IMR-90 (cell line): ENCODE results near the gene RPL12. TPM values are rescaled to one million over a fixed set of nuclear protein-coding genes. Genes with fewer than 3 reads are reported as not detected.

Experiments
- ATAC-seq: fragments of 200-7000 bp; cut with Tn5 transposase; 2 replicates; pipeline ENCODE4 v1.9.1; 2020; ENCODE audit warnings: low read depth, mild to moderate bottlenecking, moderate library complexity
- BruUV-seq: library from RNA; stranded (reverse); fragments of 400-500 nt; replicated peaks from 2 replicates; lab custom pipeline; 2021; lab: Mats Ljungman, UMichigan
- CTCF ChIA-PET: fragments of 300-600 bp; formaldehyde crosslinking; extraction: SDS; loops from one replicate; lab custom pipeline; 2021; ENCODE audit warnings: antibody characterized with exemption; lab: Yijun Ruan, JAX
- POLR2A ChIA-PET: fragments of 300-600 bp; sonication (Branson Sonifier 250); formaldehyde crosslinking; loops from one replicate; lab custom pipeline; 2022; ENCODE audit warnings: antibody characterized with exemption; ENCODE audit not compliant: unreplicated experiment; lab: Charles Lee
- DNase-seq: peaks from one replicate; pipeline ENCODE4 v3.0.0; 2013
- H2AFZ ChIP-seq: replicated peaks from 2 replicates; pipeline ENCODE3; 2013; ENCODE audit warnings: low read length, mild to moderate bottlenecking; ENCODE audit not compliant: poor library complexity
- H2AK5ac ChIP-seq: 2 replicates; pipeline ENCODE4 v1.6.1; 2013; ENCODE audit warnings: low read depth, low read length, inconsistent platforms
- H2AK9ac ChIP-seq: replicated peaks from 2 replicates; pipeline ENCODE3; 2013; ENCODE audit warnings: mild to moderate bottlenecking, low read depth, low read length, moderate library complexity; ENCODE audit not compliant: poor library complexity
- H2BK120ac ChIP-seq: 2 replicates; pipeline ENCODE4 v1.6.1; 2013; ENCODE audit warnings: low read depth, low read length, inconsistent platforms
- H2BK15ac ChIP-seq: 3 replicates; pipeline ENCODE4 v1.6.1; 2013; ENCODE audit warnings: low read depth, low read length, inconsistent platforms
- H2BK20ac ChIP-seq: 2 replicates; pipeline ENCODE4 v1.6.1; 2013; ENCODE audit warnings: low read depth, mild to moderate bottlenecking, inconsistent platforms, low read length, moderate library complexity
- H2BK5ac ChIP-seq: 2 replicates; pipeline ENCODE4 v1.6.1; 2013; ENCODE audit warnings: mild to moderate bottlenecking, low read depth, low read length, inconsistent platforms; ENCODE audit not compliant: poor library complexity, severe bottlenecking
- H3K14ac ChIP-seq: replicated peaks from 2 replicates; pipeline ENCODE4 v1.6.1; 2013; ENCODE audit warnings: low read depth, low read length, inconsistent platforms
- H3K18ac ChIP-seq: 2 replicates; pipeline ENCODE4 v1.6.1; 2013; ENCODE audit warnings: low read depth, low read length, control low read depth
- H3K23ac ChIP-seq: 2 replicates; pipeline ENCODE4 v1.6.1; 2013; ENCODE audit warnings: low read depth, low read length, inconsistent platforms
- H3K27ac ChIP-seq: 2 replicates; pipeline ENCODE4 v1.5.1; 2013; ENCODE audit warnings: mild to moderate bottlenecking, control low read depth, low read length; ENCODE audit not compliant: insufficient read depth
- H3K27me3 ChIP-seq: 2 replicates; pipeline ENCODE4 v1.6.1; 2013; ENCODE audit warnings: low read length; ENCODE audit not compliant: control insufficient read depth, insufficient read depth
- H3K36me3 ChIP-seq: 2 replicates; pipeline ENCODE4 v1.6.1; 2013; ENCODE audit warnings: low read length, mixed read lengths; ENCODE audit not compliant: control insufficient read depth, insufficient read depth
- H3K4ac ChIP-seq: 2 replicates; pipeline ENCODE4 v1.6.1; 2013; ENCODE audit warnings: low read depth, low read length, inconsistent platforms
- H3K4me1 ChIP-seq: 2 replicates; pipeline ENCODE4 v1.6.1; 2013; ENCODE audit warnings: low read length, mixed read lengths; ENCODE audit not compliant: control insufficient read depth, insufficient read depth
- H3K4me2 ChIP-seq: 2 replicates; pipeline ENCODE4 v1.6.1; 2013; ENCODE audit warnings: low read depth, mild to moderate bottlenecking, control low read depth, low read length, moderate library complexity
- H3K4me3 ChIP-seq: 2 replicates; pipeline ENCODE4 v1.5.1; 2013; ENCODE audit warnings: low read depth, mild to moderate bottlenecking, control low read depth, low read length, moderate library complexity; ENCODE audit not compliant: insufficient read depth
- H3K56ac ChIP-seq: 2 replicates; pipeline ENCODE4 v1.6.1; 2013; ENCODE audit warnings: low read length, inconsistent platforms; ENCODE audit not compliant: insufficient read depth; ENCODE audit errors: extremely low read depth
- H3K79me1 ChIP-seq, 2 experiments: 2 replicates each; pipeline ENCODE4 v1.6.1; 2013; ENCODE audit warnings: low read length in 2 of 2, inconsistent platforms in 1 of 2, low read depth in 1 of 2
- H3K9ac ChIP-seq: 2 replicates; pipeline ENCODE4 v1.6.1; 2013; ENCODE audit warnings: low read depth, low read length, control low read depth
- H3K9me1 ChIP-seq: 2 replicates; pipeline ENCODE4 v1.6.1; 2013; ENCODE audit warnings: low read length, inconsistent platforms; ENCODE audit not compliant: insufficient read depth
- H3K9me3 ChIP-seq: 2 replicates; pipeline ENCODE4 v1.6.1; 2013; ENCODE audit warnings: low read length; ENCODE audit not compliant: control insufficient read depth, insufficient read depth
- H4K20me1 ChIP-seq: 2 replicates; pipeline ENCODE4 v1.6.1; 2013; ENCODE audit warnings: low read length, inconsistent platforms; ENCODE audit not compliant: insufficient read depth
- H4K5ac ChIP-seq: 2 replicates; pipeline ENCODE4 v1.6.1; 2013; ENCODE audit warnings: mild to moderate bottlenecking, low read depth, low read length, control low read depth
- H4K8ac ChIP-seq, 2 experiments: 2 replicates each; pipeline ENCODE4 v1.6.1; 2013; ENCODE audit warnings: low read depth in 2 of 2, low read length in 2 of 2, control low read depth in 1 of 2, inconsistent platforms in 1 of 2
- H4K91ac ChIP-seq: 2 replicates; pipeline ENCODE4 v1.6.1; 2013; ENCODE audit warnings: low read depth, low read length, inconsistent platforms; ENCODE audit not compliant: insufficient read depth
- BHLHE40 ChIP-seq: fragments of 150-350 bp; IDR thresholded peaks from 2 replicates; pipeline ENCODE4 v1.6.1; 2016; ENCODE audit warnings: mild to moderate bottlenecking, low read depth, low read length
- MAFK ChIP-seq: IDR thresholded peaks from 2 replicates; pipeline ENCODE4 v1.6.1; 2012; ENCODE audit warnings: low read depth, low read length, improper control_type of control experiment
- NFE2L2 ChIP-seq: fragments of 150-350 bp; IDR thresholded peaks from 2 replicates; pipeline ENCODE4 v1.6.1; 2016; ENCODE audit warnings: low read depth, mild to moderate bottlenecking, low read length
- POLR2A ChIP-seq: IDR thresholded peaks from 2 replicates; pipeline ENCODE4 v1.6.1; 2012; ENCODE audit warnings: mild to moderate bottlenecking, low read depth, low read length
- RFX5 ChIP-seq: IDR thresholded peaks from 2 replicates; pipeline ENCODE4 v1.8.0; 2012; ENCODE audit warnings: low read depth, mild to moderate bottlenecking, low read length, moderate library complexity
- WGBS, 2 experiments: methylation state at CpG; one replicate each; pipeline versions ENCODE4 v1.1.5 to v1.1.7; 2013; ENCODE audit warnings: missing lambda C conversion rate in 2 of 2; ENCODE audit not compliant: insufficient read length in 1 of 2; ENCODE audit errors: extremely low coverage in 2 of 2; 5-methylcytosine and 5-hydroxymethylcytosine counted together
- dilution Hi-C: fragments of 300-500 bp; cut with HindIII; formaldehyde crosslinking; loops from one replicate; pipeline ENCODE4 v1.14.3; 2018; ENCODE audit warnings: low sequenced_read_pairs; ENCODE audit not compliant: unreplicated experiment
- in situ Hi-C: fragments of 300-500 bp; cut with MboI; formaldehyde crosslinking; loops from 3 replicates; pipeline ENCODE4 v1.14.3; 2019; ENCODE audit warnings: low sequenced_read_pairs, inconsistent platforms, mixed read lengths
- intact Hi-C: fragments of 100-400 bp; cut with micrococcal nuclease; formaldehyde crosslinking; loops from 2 replicates; pipeline ENCODE4 v1.10.0; 2022
- polyA plus RNA-seq, 3 experiments: library from polyadenylated mRNA; depleted of rRNA; stranded (reverse); fragments of >200 nt; gene quantifications; 2 replicates each; pipeline ENCODE4 v1.2.3, GENCODE V29; 2012; ENCODE audit warnings: low replicate concordance in 1 of 3
- total RNA-seq: library from RNA; depleted of rRNA; stranded (reverse); fragments of >200 nt; gene quantifications from 2 replicates; pipeline ENCODE4 v1.2.3, GENCODE V29; 2012
- TF ChIP-seq, protein P1 (sequence below): fragments of 150-350 bp; IDR thresholded peaks from 2 replicates; pipeline ENCODE4 v1.6.1; 2016; ENCODE audit warnings: low read depth, mild to moderate bottlenecking, low read length, moderate library complexity, borderline replicate concordance
- TF ChIP-seq, protein P2 (sequence below): fragments of 150-350 bp; IDR thresholded peaks from 2 replicates; pipeline ENCODE4 v1.6.1; 2017; ENCODE audit warnings: mild to moderate bottlenecking, antibody characterized with exemption, low read length, low read depth

RPL12 gene
- total and polyA plus RNA-seq, 2 of the 4 experiments (the other 2 are of a cell fraction) = 1,864 to 2,379 TPM

DNA sequence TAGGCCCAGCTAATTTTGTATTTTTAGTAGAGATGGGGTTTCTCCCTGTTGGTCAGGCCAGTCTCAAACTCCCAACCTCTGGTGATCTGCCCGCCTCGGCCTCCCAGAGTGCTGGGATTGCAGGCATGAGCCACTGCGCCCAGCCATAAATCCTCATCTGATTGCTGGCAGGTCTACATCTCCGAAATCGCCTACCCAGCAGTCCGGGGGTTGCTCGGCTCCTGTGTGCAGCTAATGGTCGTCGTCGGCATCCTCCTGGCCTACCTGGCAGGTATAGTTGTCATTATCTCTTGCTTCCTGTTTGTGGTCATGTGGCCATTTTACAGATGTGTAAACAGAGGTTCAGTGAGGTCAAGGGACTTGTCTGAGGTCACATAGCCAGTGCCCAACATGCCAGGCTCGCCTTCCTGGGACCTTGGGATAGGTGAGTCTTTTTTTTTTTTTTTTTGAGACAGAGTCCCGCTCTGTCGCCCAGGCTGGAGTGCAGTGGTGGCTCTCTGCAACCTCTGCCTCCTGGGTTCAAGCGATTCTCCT, 51.4 kb downstream of the RPL12 start:
- H3K36me3 ChIP-seq = peaks cover 1% of the 10 kb centered on the region; the same call in 1 of the 2 replicates
- H3K4me3 ChIP-seq = no peak overlapping the region
- 95% methylated on average over 4 of the region's 14 CpGs; no CpG with 5 or more reads in 1 of the 2 experiments for WGBS, 2 experiments
- TF ChIP-seq RFX5 = no peak
- TF ChIP-seq MAFK = no peak
- TF ChIP-seq NFE2L2 = no peak
- TF ChIP-seq BHLHE40 = no peak
- TF ChIP-seq POLR2A = no peak
- TF ChIP-seq, protein P1, sequence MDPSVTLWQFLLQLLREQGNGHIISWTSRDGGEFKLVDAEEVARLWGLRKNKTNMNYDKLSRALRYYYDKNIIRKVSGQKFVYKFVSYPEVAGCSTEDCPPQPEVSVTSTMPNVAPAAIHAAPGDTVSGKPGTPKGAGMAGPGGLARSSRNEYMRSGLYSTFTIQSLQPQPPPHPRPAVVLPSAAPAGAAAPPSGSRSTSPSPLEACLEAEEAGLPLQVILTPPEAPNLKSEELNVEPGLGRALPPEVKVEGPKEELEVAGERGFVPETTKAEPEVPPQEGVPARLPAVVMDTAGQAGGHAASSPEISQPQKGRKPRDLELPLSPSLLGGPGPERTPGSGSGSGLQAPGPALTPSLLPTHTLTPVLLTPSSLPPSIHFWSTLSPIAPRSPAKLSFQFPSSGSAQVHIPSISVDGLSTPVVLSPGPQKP = no peak
- TF ChIP-seq, protein P2, sequence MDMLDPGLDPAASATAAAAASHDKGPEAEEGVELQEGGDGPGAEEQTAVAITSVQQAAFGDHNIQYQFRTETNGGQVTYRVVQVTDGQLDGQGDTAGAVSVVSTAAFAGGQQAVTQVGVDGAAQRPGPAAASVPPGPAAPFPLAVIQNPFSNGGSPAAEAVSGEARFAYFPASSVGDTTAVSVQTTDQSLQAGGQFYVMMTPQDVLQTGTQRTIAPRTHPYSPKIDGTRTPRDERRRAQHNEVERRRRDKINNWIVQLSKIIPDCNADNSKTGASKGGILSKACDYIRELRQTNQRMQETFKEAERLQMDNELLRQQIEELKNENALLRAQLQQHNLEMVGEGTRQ = no peak
- in situ Hi-C loops (loop anchor here (5.0 to 25.0 kb wide), 2 partner anchors 183 to 463 kb away; no protein-coding TSS in a partner anchor), intact Hi-C loops (loop anchor here (10.0 kb wide), 1 partner anchor 115 kb away; no protein-coding TSS in a partner anchor), dilution Hi-C loops (no loop called here)
- H2AFZ ChIP-seq = no peak overlapping the region
- H2BK120ac ChIP-seq = no peak overlapping the region
- no peak for ATAC-seq
- H2AK9ac ChIP-seq = peak overlapping the region; percentile 36
- no peak overlapping the region for H3K18ac ChIP-seq
- peaks cover 2% of the 10 kb centered on the region; the same call in 1 of the 2 replicates for H3K4me1 ChIP-seq
- H3K27ac ChIP-seq = no peak overlapping the region
- no peak overlapping the region for H4K8ac ChIP-seq
- H2AK5ac ChIP-seq = no peak overlapping the region
- H3K9me1 ChIP-seq = peaks cover 3% of the 10 kb centered on the region; the same call in 1 of the 2 replicates
- no peak overlapping the region for H3K4ac ChIP-seq
- CTCF ChIA-PET = no interaction called here
- H3K14ac ChIP-seq = no peak overlapping the region
- no peak overlapping the region for H3K23ac ChIP-seq
- DNase-seq = no peak
- BruUV-seq = no TSS peak
- H3K56ac ChIP-seq = no peak overlapping the region
- no peak overlapping the region for H3K9ac ChIP-seq
- no peak overlapping the region for H2BK5ac ChIP-seq
- no peak overlapping the region for H3K4me2 ChIP-seq
- POLR2A ChIA-PET = interaction anchor here (0.7 kb wide), 1 partner anchor 91 kb away, joined by 11 read pairs; no protein-coding TSS in a partner anchor
- H3K27me3 ChIP-seq = peaks cover 5% of the 10 kb centered on the region; the same call in 1 of the 2 replicates
- H4K20me1 ChIP-seq = peaks cover 6% of the 10 kb centered on the region; the same call in 1 of the 2 replicates
- no peak overlapping the region for H2BK20ac ChIP-seq
- peaks cover 0 to 13% of the 10 kb centered on the region in 2 experiments; a peak in 2 of 4 replicates for H3K79me1 ChIP-seq
- no peak overlapping the region for H2BK15ac ChIP-seq
- no peak overlapping the region for H4K91ac ChIP-seq
- H4K5ac ChIP-seq = no peak overlapping the region
- H3K9me3 ChIP-seq = no peaks in the 10 kb centered on the region
